Effector memory CD8-positive, alpha-beta T cell (primary cell): Measurements from ENCODE around the gene EAPP.
A peak's percentile ranks its signal among the peaks of the same experiment; 100 is the strongest.
"Not testable (repeated sequence)": the region's sequence is repeated elsewhere in the genome, so short reads cannot be mapped to it uniquely, and the experiment has no call there.

Experiments used
- ATAC-seq: fragments of 150-1000 bp; cut with Tn5 transposase; replicated peaks from 2 replicates; pipeline ENCODE4 v1.10.0; 2021; ENCODE audit warnings: mild to moderate bottlenecking, moderate library complexity
- DNase-seq, 3 experiments: peaks; one replicate each; pipeline ENCODE4 v3.0.0; 2021
- H3K27ac Mint-ChIP-seq, 2 donors: one replicate each; pipeline ENCODE4 v1.8.0; 2022; ENCODE audit warnings: mild to moderate bottlenecking in 2 of 2, mixed read lengths in 2 of 2, moderate library complexity in 2 of 2
- H3K27me3 Mint-ChIP-seq, 2 donors: one replicate each; pipeline ENCODE4 v1.8.0; 2022; ENCODE audit warnings: mixed read lengths in 2 of 2
- H3K36me3 Mint-ChIP-seq: one replicate; pipeline ENCODE4 v1.8.0; 2022; ENCODE audit warnings: mild to moderate bottlenecking, moderate library complexity, mixed read lengths; ENCODE audit not compliant: insufficient read depth
- H3K4me1 Mint-ChIP-seq, 2 donors: one replicate each; pipeline ENCODE4 v1.8.0; 2022; ENCODE audit warnings: low read depth in 2 of 2, mixed read lengths in 2 of 2
- H3K4me3 Mint-ChIP-seq, 2 donors: one replicate each; pipeline ENCODE4 v1.8.0; 2022; ENCODE audit warnings: mild to moderate bottlenecking in 2 of 2, mixed read lengths in 2 of 2, moderate library complexity in 2 of 2
- H3K9me3 Mint-ChIP-seq, 2 donors: one replicate each; pipeline ENCODE4 v1.8.0; 2022; ENCODE audit warnings: mixed read lengths in 2 of 2
- total RNA-seq, 9 experiments: gene quantifications; one replicate each; lab custom pipeline; 2026; lab: John Stamatoyannopoulos, UW

The EAPP gene
- total RNA-seq, result 41.1 to 67.9 (median 56.3) reads per million in 9 experiments

DNA sequence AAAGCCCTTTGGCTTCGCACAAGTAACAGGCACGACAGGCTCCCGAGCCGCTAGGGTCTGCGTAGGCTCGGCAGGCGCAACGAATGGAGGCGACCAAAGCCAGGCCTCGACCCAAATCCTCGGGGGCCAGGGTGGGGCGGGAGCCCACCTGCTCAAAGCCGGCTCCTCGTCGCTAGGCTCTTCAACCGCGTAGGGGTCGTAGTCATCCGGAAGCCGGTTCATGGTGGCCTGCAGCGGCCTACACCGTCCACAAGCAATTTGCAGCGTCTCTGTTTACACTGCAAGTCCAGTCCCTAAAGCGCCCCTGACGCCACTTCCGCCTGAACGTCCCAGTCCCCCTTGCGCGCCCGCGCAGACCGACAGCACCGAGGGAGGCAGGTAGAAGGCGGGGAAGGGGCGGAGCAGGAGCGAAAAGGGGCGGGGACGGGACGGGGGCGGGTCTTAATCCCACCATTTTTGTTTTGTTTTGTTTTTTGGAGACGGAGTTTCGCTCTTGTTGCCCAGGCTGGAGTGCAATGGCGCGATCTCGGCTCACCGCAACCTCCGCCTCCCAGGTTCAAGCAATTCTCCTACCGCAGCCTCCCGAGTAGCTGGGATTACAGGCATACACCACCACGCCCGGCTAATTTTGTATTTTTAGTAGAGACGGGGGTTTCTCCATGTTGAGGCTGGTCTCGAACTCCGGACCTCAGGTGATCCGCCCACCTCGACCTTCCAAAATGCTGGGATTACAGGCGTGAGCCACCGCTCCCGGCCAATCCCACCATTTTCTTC is at the start of gene EAPP:
Gene EAPP, minus strand, starts transcription at position 295 of the 774 bp plus-strand sequence. Its CDS starts 73 bp downstream, at position 222.
- Mint-ChIP-seq H3K4me1 (peaks cover 10 to 19% of the 10 kb centered on the region in 2 donors), H3K27me3 (no peaks in the 10 kb centered on the region), H3K27ac (peak within 1 kb of the TSS; percentile 99), H3K9me3 (no peaks in the 10 kb centered on the region), H3K36me3 (peaks cover 42% of the 10 kb centered on the region), H3K4me3 (peak within 1 kb of the TSS; percentile 98 to 99)
- ATAC-seq, result peak; percentile 99
- peak; percentile 90 to 91 (median 90) for DNase-seq

- H3K36me3 Mint-ChIP-seq, result peaks cover 94% of the 10 kb centered on the region
Measured at GRCh38 chr14:34583525-34583924, 44.0 kb upstream of the EAPP start.

GRCh38 chr14:34582117-34582680 is 42.7 kb upstream of the EAPP start:
- DNase-seq, result no peak
- Mint-ChIP-seq H3K9me3 (no peaks in the 10 kb centered on the region), H3K27ac (no peak overlapping the region), H3K27me3 (no peaks in the 10 kb centered on the region), H3K36me3 (peaks cover 94% of the 10 kb centered on the region), H3K4me1 (no peaks in the 10 kb centered on the region), H3K4me3 (no peak overlapping the region)
- no peak for ATAC-seq

More at GRCh38 chr14:34583525-34583924, 44.0 kb upstream of the EAPP start:
- H3K9me3 Mint-ChIP-seq, result no peaks in the 10 kb centered on the region
- no peak for ATAC-seq
- no peaks in the 10 kb centered on the region for H3K27me3 Mint-ChIP-seq
- no peak overlapping the region for H3K4me3 Mint-ChIP-seq
- peak overlapping the region in 1 of 2 donors; percentile 20 for H3K27ac Mint-ChIP-seq
- H3K4me1 Mint-ChIP-seq, result peaks cover 0 to 4% of the 10 kb centered on the region in 2 donors
- no peak for DNase-seq

- DNase-seq (no peak), ATAC-seq (no peak)
- H3K4me3 Mint-ChIP-seq, result no peak overlapping the region
- H3K27me3 Mint-ChIP-seq, result no peaks in the 10 kb centered on the region
- H3K27ac Mint-ChIP-seq, result peak overlapping the region; percentile 60 to 66
- H3K4me1 Mint-ChIP-seq, result no peaks in the 10 kb centered on the region
- H3K36me3 Mint-ChIP-seq, result peaks cover 83% of the 10 kb centered on the region
- no peaks in the 10 kb centered on the region for H3K9me3 Mint-ChIP-seq
Measured at GRCh38 chr14:34580381-34580780, 40.9 kb upstream of the EAPP start.

DNA sequence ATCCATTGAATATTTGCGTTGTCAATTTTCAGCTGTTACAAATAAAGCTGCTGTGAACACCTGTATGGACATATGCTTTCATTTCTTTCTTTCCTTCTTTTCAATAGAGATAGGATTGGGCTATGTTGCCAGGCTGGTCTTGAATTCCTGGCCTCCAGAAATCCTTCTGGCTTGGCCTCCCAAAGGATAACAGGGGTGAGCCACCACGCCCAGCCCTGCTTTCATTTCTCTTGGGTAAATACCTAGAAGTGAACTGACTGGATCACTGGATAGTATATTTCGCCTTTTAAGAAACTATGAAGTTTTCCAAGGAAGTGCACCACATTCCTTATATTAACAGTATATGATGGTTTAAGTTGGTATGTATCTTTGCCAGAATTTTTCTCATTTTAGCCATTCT is 32.3 kb upstream of the EAPP start:
- no peaks in the 10 kb centered on the region for H3K4me1 Mint-ChIP-seq
- peak overlapping the region in 1 of 2 donors; percentile 46 for H3K27ac Mint-ChIP-seq
- no peak for DNase-seq
- H3K27me3 Mint-ChIP-seq, result no peaks in the 10 kb centered on the region
- no peak for ATAC-seq
- H3K4me3 Mint-ChIP-seq, result no peak overlapping the region
- peaks cover 80% of the 10 kb centered on the region for H3K36me3 Mint-ChIP-seq
- H3K9me3 Mint-ChIP-seq, result no peaks in the 10 kb centered on the region

DNA sequence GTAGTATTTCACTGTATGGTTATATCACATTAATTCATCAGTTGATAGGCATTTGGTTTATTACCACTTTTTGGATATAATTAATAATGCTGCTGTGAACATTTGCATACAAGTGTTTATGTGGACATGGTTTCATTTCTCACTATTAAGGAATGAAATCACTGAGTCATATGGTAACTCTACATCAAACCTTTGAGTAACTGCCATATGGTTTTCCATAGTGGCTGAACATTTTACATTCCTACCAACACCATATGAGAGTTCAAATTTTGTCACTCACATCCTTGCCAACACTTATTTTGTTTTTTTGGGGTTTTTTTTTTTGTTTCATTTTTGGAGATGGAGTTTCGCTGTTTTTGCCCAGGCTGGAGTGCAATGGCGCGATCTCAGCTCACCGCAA is 30.2 kb upstream of the EAPP start:
- H3K27me3 Mint-ChIP-seq, result no peaks in the 10 kb centered on the region
- peaks cover 87% of the 10 kb centered on the region for H3K36me3 Mint-ChIP-seq
- no peak for DNase-seq
- no peak overlapping the region for H3K4me3 Mint-ChIP-seq
- no peak for ATAC-seq
- no peaks in the 10 kb centered on the region for H3K4me1 Mint-ChIP-seq
- no peak overlapping the region for H3K27ac Mint-ChIP-seq
- no peaks in the 10 kb centered on the region for H3K9me3 Mint-ChIP-seq

- H3K36me3 Mint-ChIP-seq, result peaks cover 88% of the 10 kb centered on the region
- no peak overlapping the region for H3K27ac Mint-ChIP-seq
- no peak for DNase-seq
- ATAC-seq, result no peak
- H3K4me1 Mint-ChIP-seq, result no peaks in the 10 kb centered on the region
- no peak overlapping the region for H3K4me3 Mint-ChIP-seq
- no peaks in the 10 kb centered on the region for H3K27me3 Mint-ChIP-seq
- no peaks in the 10 kb centered on the region for H3K9me3 Mint-ChIP-seq
Measured at GRCh38 chr14:34568803-34569202, 29.3 kb upstream of the EAPP start.

DNA sequence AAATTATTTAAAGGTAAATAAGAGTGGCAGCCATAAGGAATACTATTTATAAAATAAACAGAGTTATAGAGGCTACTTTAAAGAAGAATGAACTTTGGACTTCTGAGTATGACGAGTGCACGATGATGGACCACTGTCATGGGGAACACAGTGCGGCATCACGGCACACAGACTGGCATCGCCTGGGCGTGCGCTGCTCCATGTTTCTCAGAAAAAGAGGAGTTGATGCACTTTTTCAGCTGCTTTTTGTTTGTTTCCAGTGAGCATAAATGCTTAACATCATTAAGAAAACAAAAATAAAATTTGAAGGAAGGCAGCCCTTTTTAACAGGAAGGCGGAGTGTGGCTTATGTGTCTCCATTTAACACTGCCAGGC is 23.3 kb upstream of the EAPP start:
- Mint-ChIP-seq H3K9me3 (no peaks in the 10 kb centered on the region), H3K4me3 (no peak overlapping the region), H3K27ac (no peak overlapping the region), H3K4me1 (no peaks in the 10 kb centered on the region), H3K27me3 (no peaks in the 10 kb centered on the region), H3K36me3 (peaks cover 53% of the 10 kb centered on the region)
- no peak for DNase-seq
- no peak for ATAC-seq

GRCh38 chr14:34562037-34562775 is 22.7 kb upstream of the EAPP start:
- peaks cover 47% of the 10 kb centered on the region for H3K36me3 Mint-ChIP-seq
- H3K4me3 Mint-ChIP-seq, ATAC-seq, H3K27ac Mint-ChIP-seq, H3K4me1 Mint-ChIP-seq, H3K27me3 Mint-ChIP-seq, H3K9me3 Mint-ChIP-seq, DNase-seq: not testable (repeated sequence)

DNA sequence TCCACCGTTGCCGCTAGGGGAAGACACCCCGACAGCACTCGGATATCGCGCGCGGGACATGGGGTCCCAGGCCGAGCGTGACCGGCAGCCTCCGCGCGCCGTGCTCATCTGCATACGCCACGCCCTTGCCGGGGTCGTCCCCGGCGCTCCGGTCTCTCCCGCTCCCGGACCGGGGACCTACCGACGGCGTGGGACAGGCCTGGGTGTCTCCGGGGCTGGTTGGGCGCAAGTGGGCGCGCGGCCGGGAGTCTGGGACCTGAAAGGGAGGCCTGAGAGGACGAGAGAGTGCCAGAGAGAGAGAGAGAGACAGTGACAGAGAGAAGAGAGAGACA is 17.0 kb upstream of the EAPP start:
- peaks cover 31% of the 10 kb centered on the region for H3K36me3 Mint-ChIP-seq
- H3K27me3 Mint-ChIP-seq, result not testable (repeated sequence)
- peak; percentile 64 for ATAC-seq

GRCh38 chr14:34555583-34556497 is 16.3 kb upstream of the EAPP start:
- not testable (repeated sequence) for H3K27ac Mint-ChIP-seq, H3K4me3 Mint-ChIP-seq, H3K27me3 Mint-ChIP-seq, H3K9me3 Mint-ChIP-seq, DNase-seq
- H3K36me3 Mint-ChIP-seq, result peaks cover 35% of the 10 kb centered on the region
- ATAC-seq, result peak; percentile 76
- H3K4me1 Mint-ChIP-seq, result peaks cover 5 to 11% of the 10 kb centered on the region in 2 donors

More for the DNA sequence above, 17.0 kb upstream of the EAPP start:
- H3K9me3 Mint-ChIP-seq, H3K27ac Mint-ChIP-seq, H3K4me3 Mint-ChIP-seq, DNase-seq: not testable (repeated sequence)
- peaks cover 5 to 11% of the 10 kb centered on the region in 2 donors for H3K4me1 Mint-ChIP-seq

GRCh38 chr14:34554540-34555250 is 15.2 kb upstream of the EAPP start:
- DNase-seq (no peak), ATAC-seq (no peak)

More at GRCh38 chr14:34554540-34555250, 15.2 kb upstream of the EAPP start:
- H3K9me3 Mint-ChIP-seq, result no peaks in the 10 kb centered on the region
- H3K36me3 Mint-ChIP-seq, result peaks cover 42% of the 10 kb centered on the region
- H3K4me3 Mint-ChIP-seq, result peak overlapping the region; percentile 22 to 65
- H3K4me1 Mint-ChIP-seq, result peaks cover 6 to 11% of the 10 kb centered on the region in 2 donors
- peak overlapping the region; percentile 7 to 63 for H3K27ac Mint-ChIP-seq
- no peaks in the 10 kb centered on the region for H3K27me3 Mint-ChIP-seq
